Stimulated activated CD8-positive, alpha-beta memory T cell treated with anti-CD3 and anti-CD28 coated beads, Interleukin-7, amount 100 ng/mL, for 4 hours (primary cell): ENCODE measurements around the gene SLC1A7.

Experiments used
- DNase-seq, 2 donors: peaks; one replicate each; pipeline ENCODE4 v3.0.0-alpha.2; 2020; ENCODE audit warnings: low read depth in 2 of 2

SLC1A7 gene

DNA sequence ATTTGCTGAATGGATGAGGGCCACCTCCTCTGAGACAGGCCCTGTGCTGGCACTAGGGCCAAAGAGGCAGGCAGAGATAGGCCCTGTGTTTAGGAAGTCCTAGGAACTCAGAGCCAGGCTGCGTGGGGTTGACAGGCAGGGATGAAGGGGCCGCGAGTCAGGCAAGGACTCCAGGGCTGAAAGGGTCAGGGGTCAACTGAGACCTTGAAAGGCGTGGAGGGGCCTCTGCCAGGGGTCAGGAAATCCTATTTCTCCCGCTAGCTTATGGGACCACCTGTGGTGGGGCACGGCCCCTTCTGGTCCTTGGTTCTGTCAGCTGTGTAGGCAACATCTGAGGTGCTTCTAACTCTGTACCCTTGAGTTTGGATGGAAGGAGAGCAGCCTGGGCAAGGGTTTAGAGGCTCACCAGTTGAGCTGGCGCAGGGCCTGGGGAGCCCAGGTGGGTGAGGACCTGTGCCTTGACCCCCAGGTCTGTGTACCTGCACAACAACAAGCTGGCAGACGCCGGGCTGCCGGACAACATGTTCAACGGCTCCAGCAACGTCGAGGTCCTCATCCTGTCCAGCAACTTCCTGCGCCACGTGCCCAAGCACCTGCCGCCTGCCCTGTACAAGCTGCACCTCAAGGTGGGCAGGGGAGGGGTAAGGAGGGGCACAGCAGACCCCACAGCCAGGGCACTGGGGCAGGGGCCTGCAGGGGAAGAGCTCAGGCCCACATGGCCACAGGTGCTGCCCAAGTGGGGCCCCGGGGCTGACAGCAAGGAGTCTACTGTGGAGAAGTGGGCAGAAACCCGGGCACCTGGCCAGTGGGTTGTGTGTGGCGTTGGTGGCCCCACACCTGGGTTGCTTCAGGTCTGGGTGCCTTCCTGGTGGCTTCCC is 65.5 kb downstream of the SLC1A7 start:
- no peak for DNase-seq

DNA sequence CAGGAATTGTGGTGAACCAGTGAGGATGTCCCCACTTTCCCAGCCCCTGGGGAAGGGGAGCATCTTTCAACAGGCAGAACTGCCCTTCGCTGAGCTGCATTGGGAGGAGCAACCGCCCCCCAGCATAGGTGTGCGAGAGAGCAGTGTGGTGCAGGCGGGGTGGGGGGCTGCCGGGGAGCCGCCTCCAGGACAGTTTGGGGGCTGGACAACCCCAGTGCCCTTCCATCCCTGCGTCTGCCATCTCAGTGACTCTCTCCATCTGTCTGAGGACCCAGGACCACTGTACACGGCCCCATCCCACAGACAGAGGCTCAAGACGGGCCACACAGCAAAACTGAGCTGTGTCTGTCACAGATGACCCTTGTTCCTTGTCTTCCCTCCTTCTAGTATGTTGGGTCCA is 66.3 kb downstream of the SLC1A7 start:
- DNase-seq = no peak

DNA sequence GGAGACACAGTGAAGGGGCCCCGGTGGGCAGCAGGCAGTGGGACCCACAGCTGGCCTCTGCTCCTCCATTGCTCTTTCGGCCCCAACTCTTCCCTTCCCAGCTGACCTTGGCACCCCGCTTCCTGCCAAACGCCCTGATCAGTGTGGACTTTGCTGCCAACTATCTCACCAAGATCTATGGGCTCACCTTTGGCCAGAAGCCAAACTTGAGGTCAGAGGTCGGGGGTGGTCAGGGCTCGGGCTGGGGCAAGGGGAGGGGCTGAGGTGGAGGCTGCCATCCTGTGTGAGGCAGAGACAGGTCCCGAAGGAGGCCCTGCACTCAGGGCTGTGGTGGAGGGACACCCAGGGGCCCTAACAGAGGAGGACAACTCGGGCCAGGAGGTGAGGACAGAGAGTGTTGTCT is 66.7 kb downstream of the SLC1A7 start:
- DNase-seq = no peak

DNA sequence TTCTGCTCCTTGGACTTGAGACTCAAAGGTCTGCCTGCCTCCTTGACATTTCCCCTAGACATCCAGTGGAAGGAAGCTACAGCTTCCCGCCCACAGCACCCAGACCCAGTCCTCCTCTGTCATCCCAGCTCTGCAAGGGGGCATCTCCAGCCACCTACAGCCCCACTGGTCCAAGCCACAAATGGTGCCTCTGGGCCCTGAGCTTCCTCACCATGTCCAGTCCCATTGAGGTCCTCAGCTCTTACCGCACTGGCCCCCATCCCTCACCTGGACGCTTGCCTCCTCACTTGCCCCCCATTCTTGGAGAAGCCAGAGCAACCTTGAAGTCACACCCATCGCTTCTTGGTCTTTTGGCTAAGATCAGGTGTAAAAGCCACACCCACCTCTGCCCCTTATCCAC is 67.2 kb downstream of the SLC1A7 start:
- DNase-seq = no peak

DNA sequence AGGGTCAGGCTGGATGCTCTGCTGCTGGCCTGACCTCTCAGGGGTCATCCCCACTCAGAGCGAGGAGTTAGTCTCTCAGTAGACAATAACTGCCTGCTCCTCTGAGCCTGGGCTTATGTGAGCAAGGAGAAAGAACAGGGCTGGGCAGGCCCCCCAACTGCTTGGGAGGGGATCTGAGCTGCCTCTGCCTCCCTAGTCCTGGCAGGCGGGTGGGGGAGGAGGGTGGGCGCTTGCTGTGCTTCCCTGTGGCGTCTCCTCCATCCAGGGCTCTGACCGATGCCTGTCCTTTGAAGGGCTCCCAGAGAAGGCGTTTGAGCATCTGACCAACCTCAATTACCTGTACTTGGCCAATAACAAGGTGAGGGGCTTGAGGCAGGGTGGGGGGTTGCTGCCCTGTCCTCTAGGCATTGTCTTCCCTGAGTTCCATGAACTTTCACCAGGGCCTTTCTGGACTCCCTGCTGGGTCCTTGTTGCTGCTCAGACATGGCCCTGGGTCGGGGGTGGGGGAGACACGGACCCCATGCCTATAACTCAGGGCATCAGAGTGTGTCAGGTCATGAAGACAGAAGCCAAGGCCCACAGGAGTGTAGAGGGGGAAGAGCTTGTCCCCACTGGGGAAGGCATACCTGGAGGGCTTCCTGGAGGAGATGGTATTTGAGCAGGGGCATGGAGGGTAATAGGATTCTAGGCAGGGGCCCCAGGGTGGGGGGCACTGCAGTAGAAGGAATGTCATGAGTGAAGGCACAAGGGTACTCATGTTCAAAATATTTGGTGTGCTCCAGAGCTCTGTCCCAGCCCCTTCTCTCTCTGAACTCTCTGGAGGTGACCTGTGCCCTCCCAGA is 67.9 kb downstream of the SLC1A7 start:
- no peak for DNase-seq

DNA sequence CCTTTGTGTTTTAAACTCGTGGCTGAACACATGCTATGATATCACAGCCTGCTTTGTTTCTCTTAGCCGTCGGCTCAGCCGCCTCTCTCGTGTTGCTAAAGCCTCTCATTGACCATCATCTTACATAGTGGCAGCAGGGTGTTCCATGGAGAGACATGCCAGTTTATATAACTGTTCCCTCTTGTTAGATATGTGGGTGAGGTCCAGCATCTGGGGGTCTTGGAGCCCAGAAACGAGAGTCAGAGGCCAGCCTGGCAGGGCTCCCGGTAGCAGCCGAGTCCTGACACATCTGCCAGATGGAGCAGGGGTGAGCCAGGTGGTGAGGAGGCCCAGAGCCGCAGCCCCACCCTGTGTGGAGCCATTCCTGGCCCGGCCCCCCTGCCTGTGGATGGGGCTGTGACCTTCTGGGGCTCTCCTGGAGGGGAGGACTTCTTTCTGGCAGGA is 68.5 kb downstream of the SLC1A7 start:
- no peak for DNase-seq

DNA sequence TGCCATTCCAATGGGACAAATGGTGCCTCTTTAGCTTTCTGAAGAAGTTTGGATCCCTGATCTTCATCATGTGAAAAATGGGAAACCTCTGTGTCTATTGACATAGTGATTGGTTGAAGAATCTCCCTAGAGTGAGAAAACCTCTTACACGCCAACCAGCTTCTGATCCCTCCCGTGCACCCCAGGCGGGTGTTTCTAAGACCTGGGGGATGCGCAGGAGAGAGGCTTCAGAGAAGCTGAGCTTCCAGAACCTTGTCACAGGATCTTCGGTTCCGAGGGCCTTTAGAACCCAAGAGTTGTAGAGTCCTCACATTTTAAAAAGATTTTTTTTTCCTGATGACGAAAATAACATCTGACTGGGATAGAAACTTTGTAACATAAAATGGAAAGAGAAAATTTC is 69.2 kb downstream of the SLC1A7 start:
- no peak for DNase-seq

DNA sequence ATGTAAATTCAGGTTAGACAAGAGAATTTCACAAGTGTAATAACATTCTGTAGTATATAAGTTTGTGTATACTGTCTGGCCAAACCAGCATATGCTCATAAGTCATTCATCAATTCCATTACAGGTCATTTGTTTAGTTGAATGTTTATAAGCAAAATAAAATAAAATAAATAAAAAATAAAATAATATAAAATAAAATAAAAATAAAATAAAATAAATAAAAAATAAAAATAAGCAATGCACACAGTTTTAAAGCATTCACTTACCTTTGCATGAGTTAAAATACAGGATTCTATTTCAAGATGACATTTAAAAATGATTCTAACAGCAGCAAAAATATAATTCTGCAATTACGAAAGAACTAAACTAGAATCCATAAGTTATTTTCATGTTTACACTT is 70.5 kb downstream of the SLC1A7 start:
- DNase-seq = no peak

DNA sequence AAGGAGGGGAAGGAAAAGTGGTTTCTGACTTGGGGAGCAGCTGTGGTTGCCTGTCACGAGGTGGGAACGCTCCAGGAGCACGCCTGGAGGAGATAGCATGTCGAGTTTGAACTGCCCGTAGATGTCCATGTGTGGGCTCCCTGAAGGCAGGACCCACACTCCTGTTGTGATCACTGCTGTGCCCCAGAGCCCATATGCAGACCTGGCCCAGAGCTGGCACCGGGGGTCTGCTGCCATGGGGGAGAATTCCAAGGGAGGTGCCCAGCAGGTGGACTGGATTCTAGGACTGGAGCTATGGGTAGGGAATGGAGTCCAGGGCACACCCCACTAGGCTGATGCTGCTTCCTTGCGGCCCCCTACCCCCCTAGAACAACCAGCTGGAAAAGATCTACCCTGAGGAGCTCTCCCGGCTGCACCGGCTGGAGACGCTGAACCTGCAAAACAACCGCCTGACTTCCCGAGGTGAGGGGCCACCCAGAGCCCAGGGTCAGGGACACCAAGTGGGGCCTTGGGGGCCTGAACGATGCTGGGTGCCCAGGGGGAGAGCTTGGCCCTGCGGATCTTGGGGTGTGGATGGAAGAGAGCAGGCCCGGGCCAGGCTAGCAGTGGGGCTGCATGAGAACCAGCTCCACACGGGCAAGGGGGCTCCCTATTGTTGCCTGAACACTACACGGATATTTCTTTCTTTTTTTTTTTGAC is 71.1 kb downstream of the SLC1A7 start:
- DNase-seq = no peak

DNA sequence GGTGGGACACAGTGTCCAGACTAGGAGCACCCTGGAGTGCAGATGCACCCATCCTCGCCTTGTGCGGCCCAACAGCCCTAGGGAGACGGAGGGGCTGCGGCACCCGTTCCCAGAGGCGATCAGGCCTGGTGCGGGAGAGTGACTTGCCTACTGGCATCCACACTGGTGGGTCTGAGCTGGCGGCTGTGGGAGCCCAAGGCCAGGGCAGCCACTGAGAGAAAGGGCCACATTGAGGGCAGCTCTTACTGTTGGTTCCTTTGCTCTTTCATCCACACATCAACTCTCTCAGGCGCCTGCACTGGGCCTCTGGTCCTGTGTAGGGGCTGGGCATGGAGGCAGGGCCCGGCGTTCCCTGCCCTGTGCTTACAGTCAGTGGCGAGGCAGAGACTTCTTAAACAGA is 71.8 kb downstream of the SLC1A7 start:
- DNase-seq = no peak

DNA sequence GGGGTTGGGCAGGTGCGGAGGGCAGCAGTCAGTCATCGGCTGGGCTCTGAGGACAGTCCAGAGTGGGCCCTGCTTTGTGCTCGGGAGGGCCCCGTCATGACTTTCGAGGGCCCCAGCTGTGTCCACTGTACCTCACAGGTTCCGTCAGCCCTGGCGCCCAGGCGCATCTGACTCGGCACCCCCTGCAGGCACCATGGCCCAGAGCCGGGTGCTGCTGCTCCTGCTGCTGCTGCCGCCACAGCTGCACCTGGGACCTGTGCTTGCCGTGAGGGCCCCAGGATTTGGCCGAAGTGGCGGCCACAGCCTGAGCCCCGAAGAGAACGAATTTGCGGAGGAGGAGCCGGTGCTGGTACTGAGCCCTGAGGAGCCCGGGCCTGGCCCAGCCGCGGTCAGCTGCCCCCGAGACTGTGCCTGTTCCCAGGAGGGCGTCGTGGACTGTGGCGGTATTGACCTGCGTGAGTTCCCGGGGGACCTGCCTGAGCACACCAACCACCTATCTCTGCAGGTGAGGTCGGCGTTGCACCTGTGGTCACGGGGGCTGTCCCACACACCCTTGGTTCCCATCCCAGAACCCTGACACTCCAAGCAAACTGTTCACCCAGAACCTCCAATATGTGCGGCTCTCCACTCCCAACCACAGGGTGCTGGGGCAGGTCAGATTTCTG is 72.6 kb downstream of the SLC1A7 start:
- no peak for DNase-seq

DNA sequence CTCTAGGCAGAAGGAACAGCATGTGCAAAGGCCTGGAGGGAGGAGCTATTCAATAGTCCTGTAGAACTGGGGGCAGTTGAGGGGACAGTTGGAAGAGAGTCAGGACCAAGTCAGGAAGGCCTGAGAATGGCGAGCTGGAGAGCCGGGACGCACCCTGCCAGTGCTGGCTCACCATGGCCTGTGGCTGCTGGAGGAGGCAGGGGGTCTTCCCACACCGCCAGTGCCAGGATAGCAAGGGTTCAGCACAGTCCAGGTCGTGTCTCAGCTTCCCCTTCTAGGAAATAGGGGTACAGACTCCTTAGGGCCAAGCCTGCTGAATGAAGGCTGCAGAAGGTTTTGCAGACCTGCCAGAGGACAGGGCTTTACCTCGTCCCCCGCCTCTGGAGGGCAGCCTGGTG is 73.2 kb downstream of the SLC1A7 start:
- no peak for DNase-seq

DNA sequence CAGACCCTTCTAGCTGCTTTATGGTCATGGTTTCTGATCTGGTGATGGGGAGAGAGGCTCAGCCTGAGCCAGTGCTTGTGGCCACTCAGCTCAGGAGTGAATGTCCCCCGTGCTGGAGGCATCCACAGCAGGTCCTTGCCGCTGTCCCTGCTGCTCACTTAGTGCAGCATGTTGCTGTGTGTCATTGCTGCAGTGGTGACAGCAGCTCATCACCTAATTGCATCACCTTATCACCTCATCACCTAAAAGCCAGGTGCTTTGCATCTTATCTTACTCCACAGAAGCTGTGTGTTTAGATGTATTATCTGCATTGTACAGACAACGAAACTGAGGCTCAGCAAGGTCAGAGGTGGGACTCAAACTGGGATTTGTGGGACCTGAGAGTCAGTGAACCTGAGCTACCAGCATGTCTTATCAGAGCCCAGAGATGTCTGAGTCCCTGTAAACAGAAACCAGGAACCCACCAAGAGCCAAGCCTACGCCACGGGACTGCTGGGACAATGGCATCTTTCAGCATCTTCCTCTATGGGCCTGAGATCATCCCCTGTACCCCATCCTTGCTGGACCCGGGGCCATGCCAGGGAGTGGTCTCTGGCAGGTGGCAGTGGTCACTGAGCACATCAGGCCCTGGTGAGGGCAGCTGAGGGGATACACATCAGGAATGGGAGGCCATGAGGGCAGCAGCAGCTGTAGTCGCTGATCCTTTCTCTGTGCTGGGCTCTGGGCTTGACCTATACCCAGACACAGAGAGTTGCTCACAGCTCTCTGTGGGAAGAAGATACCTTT is 73.9 kb downstream of the SLC1A7 start:
- DNase-seq = no peak

DNA sequence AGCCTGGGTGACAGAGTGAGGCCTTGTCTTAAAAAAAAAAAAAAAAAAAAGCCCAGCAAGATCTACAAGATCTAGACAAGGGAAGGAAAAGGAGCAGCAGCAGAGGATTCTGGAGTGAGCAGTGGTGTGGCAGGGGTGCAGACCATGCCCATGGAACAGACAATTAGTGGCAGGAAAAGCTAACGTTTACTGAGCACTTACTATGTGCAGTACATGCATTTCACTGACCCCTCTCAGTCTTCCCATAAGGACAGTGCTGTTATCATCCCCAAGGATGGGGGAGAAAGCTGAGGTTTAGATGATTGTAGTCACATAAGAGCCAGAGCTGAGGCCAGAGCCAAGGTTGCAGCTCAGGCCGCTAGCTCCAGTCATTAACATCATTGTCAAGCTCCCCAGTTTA is 74.6 kb downstream of the SLC1A7 start:
- DNase-seq = no peak

DNA sequence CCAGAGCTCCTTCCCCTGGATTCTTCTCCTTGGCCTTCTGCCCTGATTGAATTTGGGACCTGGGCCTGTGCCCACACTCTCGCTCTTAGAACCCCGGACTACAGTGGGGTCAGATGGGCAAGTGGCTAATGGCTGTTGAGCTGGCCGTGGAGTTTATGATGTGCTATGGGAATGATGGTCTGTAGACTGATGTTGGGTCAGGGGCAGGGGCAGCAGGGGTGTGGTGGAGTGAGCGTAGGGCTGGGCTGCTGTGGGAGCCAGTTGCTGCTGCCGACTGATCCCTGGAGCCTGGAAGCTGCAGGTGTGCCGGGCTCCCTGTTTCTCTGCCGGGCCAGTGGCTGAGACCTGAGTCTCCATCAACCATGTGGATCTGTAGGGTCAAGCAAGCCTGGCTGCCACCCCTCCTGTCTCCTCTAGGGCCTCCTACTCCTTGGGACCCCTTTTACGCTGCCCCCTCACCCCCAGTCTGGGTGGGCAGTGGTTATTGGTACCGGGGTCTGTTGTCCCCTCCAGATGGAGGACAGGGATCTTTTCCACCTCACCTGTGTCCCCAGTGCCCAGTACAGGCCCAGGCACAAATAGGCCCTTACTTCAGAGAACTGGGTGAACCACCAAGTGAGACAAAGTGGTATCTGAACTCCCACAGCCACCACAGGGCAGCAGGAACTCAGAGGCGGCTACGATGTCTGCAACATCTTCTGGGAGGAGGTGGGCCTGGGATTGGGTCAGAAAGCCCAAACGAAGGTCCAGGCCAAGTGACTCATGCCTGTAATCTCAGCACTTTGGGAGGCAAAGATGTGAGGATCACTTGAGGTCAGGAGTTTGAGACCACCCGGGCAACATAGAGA is 75.3 kb downstream of the SLC1A7 start:
- no peak for DNase-seq

DNA sequence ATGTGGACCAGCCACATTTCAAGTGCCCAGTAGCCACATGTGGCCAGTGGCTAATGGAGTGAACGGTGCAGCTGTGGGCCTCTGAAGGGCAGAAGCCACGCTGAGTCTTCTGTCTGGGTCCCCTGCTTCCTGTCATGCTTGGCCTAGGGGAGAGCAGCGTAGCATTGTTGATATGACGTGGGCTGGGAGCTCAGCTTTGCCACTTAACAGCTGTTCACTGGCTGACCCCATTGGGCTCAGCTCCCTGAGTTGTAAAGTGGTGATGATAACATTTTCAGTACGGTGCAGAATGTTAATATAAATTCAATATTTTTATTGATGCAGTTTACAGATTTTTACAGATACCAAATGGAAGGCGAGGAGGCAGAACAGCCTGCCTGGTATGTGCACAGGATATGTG is 76.0 kb downstream of the SLC1A7 start:
- no peak for DNase-seq

DNA sequence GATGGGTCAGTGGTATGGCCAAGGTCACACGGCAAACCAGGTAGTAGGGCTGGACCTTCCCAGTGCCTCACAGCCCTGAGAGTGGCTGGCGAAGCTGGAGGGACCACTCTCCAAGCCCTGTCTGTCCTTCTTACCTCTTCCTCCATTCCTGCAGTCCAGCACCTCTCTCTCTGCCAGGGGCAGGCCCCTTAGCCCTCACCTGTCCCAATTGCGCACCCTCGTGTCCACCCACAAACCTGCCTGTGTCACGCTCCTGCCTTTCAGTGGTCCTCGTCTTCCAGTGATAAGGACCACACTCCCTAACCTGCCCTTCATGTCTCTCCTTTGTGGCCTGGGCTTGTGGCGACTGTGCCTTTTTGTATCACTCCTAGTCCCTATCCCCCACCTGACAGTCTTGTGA is 77.0 kb downstream of the SLC1A7 start:
- no peak for DNase-seq

DNA sequence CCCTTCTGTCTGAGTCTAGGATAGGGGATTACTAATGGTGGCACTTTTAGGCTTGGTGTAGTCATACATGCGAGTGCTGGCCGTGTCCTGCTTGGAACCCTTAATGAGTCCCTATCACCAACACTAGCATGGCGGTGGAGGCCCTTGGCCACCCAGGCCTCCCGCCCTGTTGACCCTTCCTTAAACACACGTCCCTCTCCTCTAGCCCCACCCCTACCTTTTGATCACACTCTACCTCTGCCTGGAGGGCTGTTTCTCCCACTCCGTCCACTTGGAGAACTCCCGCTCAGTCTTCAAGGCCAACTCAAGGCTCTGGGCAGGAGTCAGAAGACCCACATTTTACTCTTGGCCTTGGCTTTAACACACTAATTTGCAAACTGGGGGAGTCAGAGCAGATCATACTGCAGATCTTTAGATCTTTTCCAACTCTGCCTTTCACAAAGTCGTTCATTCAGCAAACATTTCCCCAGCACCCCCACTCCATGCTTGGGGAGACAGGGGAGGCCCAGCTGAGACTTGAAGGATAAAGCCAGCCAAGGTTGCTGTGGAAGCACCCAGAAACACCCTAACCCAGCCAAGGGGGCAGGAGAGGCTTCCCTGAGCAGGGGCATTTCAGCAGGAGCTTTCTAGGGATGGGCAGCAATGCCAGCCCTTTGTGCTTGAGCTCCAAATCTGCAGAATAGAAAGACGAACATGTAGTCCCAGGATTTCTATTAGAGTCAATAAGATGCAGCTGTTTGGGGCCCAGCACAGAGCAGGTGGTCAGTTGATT is 78.5 kb downstream of the SLC1A7 start:
- no peak for DNase-seq
